Endothelial cell (in vitro differentiated cells): ENCODE results near the gene MYH7. TPM values are rescaled to one million over a fixed set of nuclear protein-coding genes. Genes with fewer than 3 reads are reported as not detected.

Experiments
- DNase-seq: peaks from one replicate; pipeline ENCODE4 v3.0.0; 2021; ENCODE audit warnings: low spot score
- H3K27ac Mint-ChIP-seq: one replicate; pipeline ENCODE4 v1.8.0; 2021; ENCODE audit warnings: mixed read lengths, inconsistent platforms; ENCODE audit not compliant: unreplicated experiment
- H3K27me3 Mint-ChIP-seq: one replicate; pipeline ENCODE4 v1.8.0; 2021; ENCODE audit warnings: mild to moderate bottlenecking, moderate library complexity, mixed read lengths, inconsistent platforms; ENCODE audit not compliant: unreplicated experiment
- H3K36me3 Mint-ChIP-seq: one replicate; pipeline ENCODE4 v1.8.0; 2021; ENCODE audit warnings: mild to moderate bottlenecking, low read depth, mixed read lengths, inconsistent platforms; ENCODE audit not compliant: unreplicated experiment
- H3K4me1 Mint-ChIP-seq: one replicate; pipeline ENCODE4 v1.8.0; 2021; ENCODE audit warnings: mild to moderate bottlenecking, mixed read lengths, inconsistent platforms; ENCODE audit not compliant: unreplicated experiment
- H3K4me3 Mint-ChIP-seq: one replicate; pipeline ENCODE4 v1.8.0; 2021; ENCODE audit warnings: mild to moderate bottlenecking, mixed read lengths, inconsistent platforms; ENCODE audit not compliant: unreplicated experiment
- H3K9me3 Mint-ChIP-seq: one replicate; pipeline ENCODE4 v1.8.0; 2021; ENCODE audit warnings: mixed read lengths, inconsistent platforms; ENCODE audit not compliant: unreplicated experiment
- total RNA-seq: library from RNA; stranded (reverse); fragmentation: NEBNext Ultra II Directional; extraction: Animal tissue kit (Norgen Biotek cat#: 25700); gene quantifications from one replicate; pipeline ENCODE4 v1.2.1, GENCODE V29; 2021; ENCODE audit not compliant: unreplicated experiment
- TF ChIP-seq, protein P1 (sequence below): fragments of 200-600 bp; sonication (generic); IDR thresholded peaks from one replicate; pipeline ENCODE4 v1.5.0; 2021; ENCODE audit warnings: antibody characterized with exemption; ENCODE audit not compliant: unreplicated experiment

The MYH7 gene
- total RNA-seq, 1 donor from 2014 or later: 0.18 TPM

DNA sequence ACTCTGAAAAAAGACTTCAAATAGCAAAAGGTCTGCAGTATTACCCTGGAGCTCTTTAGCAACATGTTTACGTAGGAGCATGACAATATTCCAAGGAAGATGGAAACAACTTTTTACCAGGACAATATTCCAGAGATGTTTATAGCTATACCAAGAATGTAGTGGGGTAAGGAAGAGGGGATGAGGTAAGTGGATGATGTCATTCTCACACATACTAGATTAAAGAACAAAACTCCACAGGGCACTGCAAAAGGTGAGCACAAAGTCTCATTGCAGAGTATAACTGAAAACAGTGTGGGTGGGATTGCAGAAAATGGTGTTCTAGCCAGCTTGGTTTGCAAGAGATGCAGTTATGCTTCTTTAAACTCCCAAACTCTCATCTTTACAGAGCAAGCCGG lies 50.2 kb downstream of the MYH7 start:
- peaks cover 2% of the 10 kb centered on the region for H3K27me3 Mint-ChIP-seq
- no peak overlapping the region for H3K4me3 Mint-ChIP-seq
- peaks cover 17% of the 10 kb centered on the region for H3K36me3 Mint-ChIP-seq
- peaks cover 31% of the 10 kb centered on the region for H3K4me1 Mint-ChIP-seq
- no peaks in the 10 kb centered on the region for H3K9me3 Mint-ChIP-seq
- no peak overlapping the region for H3K27ac Mint-ChIP-seq
- DNase-seq: no peak
- TF ChIP-seq, protein P1, sequence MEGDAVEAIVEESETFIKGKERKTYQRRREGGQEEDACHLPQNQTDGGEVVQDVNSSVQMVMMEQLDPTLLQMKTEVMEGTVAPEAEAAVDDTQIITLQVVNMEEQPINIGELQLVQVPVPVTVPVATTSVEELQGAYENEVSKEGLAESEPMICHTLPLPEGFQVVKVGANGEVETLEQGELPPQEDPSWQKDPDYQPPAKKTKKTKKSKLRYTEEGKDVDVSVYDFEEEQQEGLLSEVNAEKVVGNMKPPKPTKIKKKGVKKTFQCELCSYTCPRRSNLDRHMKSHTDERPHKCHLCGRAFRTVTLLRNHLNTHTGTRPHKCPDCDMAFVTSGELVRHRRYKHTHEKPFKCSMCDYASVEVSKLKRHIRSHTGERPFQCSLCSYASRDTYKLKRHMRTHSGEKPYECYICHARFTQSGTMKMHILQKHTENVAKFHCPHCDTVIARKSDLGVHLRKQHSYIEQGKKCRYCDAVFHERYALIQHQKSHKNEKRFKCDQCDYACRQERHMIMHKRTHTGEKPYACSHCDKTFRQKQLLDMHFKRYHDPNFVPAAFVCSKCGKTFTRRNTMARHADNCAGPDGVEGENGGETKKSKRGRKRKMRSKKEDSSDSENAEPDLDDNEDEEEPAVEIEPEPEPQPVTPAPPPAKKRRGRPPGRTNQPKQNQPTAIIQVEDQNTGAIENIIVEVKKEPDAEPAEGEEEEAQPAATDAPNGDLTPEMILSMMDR: no peak

DNA sequence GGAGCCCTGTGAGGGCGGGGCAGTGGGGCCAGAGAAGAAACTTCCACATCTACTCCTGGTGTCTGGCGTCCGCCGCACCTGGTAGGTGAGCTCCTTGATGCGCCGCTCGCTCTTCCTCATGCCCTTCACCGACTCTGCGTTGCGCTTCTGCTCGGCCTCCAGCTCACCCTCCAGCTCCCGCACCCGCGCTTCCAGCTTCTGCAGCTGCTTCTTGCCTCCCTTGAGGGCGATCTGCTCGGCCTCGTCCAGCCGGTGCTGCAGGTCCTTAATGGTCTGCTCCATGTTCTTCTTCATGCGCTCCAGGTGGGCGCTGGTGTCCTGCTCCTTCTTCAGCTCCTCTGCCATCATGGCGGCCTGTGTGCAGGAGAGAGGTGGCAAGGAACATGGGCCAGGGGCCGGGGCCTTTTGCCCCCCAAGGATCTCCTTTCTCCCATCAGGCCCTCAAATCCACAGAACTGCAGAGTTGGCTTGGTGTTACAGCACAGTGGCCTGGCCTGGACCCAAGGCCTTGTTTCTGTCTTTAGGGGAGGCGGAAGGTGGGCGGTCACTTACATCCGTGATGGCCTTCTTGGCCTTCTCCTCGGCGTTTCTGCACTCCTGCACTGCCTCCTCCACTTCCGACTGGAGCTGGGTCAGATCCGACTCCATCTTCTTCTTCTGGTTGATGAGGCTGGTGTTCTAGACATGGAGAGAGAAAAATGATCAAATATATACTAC lies 50.9 kb downstream of the MYH7 start:
- Mint-ChIP-seq H3K36me3 (peaks cover 17% of the 10 kb centered on the region), H3K4me1 (peaks cover 27% of the 10 kb centered on the region), H3K9me3 (no peaks in the 10 kb centered on the region), H3K27ac (no peak overlapping the region), H3K27me3 (peaks cover 2% of the 10 kb centered on the region), H3K4me3 (no peak overlapping the region)
- no peak for DNase-seq
- TF ChIP-seq, protein P1: no peak

- Mint-ChIP-seq H3K4me3 (no peak overlapping the region), H3K9me3 (no peaks in the 10 kb centered on the region), H3K36me3 (peaks cover 17% of the 10 kb centered on the region), H3K4me1 (peaks cover 21% of the 10 kb centered on the region), H3K27me3 (peaks cover 5% of the 10 kb centered on the region), H3K27ac (no peak overlapping the region)
- no peak for DNase-seq
- TF ChIP-seq, protein P1: no peak
Measured at GRCh38 chr14:23382731-23383440, 52.6 kb downstream of the MYH7 start.

DNA sequence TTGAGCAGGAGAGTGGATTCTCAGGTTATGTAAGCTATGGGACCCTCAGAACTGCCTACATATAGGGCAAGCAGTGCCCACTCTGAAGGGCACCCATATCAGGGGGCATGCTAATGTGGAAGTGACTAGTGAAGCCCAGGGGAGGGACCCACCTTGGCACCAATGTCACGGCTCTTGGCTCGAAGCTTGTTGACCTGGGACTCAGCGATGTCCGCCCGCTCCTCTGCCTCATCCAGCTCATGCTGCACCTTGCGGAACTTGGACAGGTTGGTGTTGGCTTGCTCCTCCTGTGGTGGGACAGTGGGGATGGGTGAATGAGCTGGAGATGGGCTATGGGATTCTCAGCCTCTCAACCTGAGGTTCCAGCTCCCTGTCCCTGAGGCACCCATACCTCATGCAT lies 53.2 kb downstream of the MYH7 start:
- no peak overlapping the region for H3K4me3 Mint-ChIP-seq
- peaks cover 5% of the 10 kb centered on the region for H3K27me3 Mint-ChIP-seq
- H3K9me3 Mint-ChIP-seq: no peaks in the 10 kb centered on the region
- peaks cover 17% of the 10 kb centered on the region for H3K36me3 Mint-ChIP-seq
- H3K4me1 Mint-ChIP-seq: peaks cover 23% of the 10 kb centered on the region
- no peak for DNase-seq
- no peak overlapping the region for H3K27ac Mint-ChIP-seq
- TF ChIP-seq, protein P1: no peak

- H3K27ac Mint-ChIP-seq: no peak overlapping the region
- DNase-seq: no peak
- peaks cover 5% of the 10 kb centered on the region for H3K27me3 Mint-ChIP-seq
- TF ChIP-seq, protein P1: no peak
- H3K4me1 Mint-ChIP-seq: peaks cover 24% of the 10 kb centered on the region
- peaks cover 14% of the 10 kb centered on the region for H3K36me3 Mint-ChIP-seq
- H3K9me3 Mint-ChIP-seq: no peaks in the 10 kb centered on the region
- H3K4me3 Mint-ChIP-seq: no peak overlapping the region
Measured at GRCh38 chr14:23381871-23382270, 53.6 kb downstream of the MYH7 start.
